T1000 (cell line): ENCODE measurements around the gene MYO3B.
A peak's percentile ranks its signal among the peaks of the same experiment; 100 is the strongest.

Experiments
- DNase-seq: peaks from one replicate; lab custom pipeline; 2025; ENCODE audit warnings: mixed read lengths; lab: John Stamatoyannopoulos, UW

Gene MYO3B

DNA sequence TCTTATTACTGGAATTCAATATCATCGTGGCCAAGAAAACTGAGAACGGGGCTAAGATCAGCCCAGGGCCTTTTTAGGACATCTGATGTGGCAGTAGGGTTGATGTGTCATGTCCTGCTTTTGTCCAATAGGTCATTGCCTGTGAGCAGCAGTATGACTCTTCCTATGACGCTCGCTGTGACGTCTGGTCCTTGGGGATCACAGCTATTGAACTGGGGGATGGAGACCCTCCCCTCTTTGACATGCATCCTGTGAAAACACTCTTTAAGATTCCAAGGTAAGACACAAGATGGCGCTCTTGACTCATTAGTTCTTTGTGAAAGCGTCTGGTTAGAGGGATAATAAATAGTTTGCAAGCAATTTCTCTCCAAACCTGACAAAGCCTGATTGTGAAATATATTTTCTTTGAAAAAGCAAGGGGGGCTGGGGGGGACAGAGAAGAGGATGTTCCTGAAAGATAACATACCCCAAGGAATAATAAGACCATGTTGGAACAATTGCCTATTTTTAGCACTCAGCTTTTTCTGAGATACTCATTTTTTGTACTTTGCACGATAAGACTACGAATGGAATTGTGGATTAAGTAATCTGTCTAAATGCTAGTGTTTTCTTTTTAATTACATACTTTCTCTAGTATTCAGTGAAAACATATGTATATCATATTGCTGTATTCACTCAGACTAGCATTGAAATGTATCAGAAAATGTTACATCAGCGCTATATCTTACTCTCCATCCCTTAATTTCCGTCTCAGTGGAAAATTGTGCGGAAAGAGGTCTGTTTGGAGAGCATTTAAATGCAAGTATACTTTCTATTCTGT lies 58.1 kb downstream of the MYO3B start:
- DNase-seq: peak; percentile 31

DNA sequence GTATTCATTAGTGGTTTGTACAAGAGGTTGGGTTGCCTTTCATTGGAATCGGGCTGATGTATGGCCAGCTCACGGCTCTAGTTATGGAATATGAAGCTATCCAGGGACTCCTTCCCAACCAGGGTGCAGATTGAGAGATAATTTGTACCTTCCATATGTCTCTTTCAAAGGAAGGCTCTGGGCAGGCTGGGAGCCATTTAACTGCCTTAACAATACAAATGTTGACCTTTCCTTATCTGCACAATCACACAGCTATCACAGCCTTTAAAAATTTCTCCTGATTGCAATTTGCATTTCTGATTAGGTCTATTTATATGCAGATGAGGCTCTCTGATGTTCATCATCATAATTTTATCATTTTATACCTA lies 58.7 kb downstream of the MYO3B start:
- no peak for DNase-seq

DNA sequence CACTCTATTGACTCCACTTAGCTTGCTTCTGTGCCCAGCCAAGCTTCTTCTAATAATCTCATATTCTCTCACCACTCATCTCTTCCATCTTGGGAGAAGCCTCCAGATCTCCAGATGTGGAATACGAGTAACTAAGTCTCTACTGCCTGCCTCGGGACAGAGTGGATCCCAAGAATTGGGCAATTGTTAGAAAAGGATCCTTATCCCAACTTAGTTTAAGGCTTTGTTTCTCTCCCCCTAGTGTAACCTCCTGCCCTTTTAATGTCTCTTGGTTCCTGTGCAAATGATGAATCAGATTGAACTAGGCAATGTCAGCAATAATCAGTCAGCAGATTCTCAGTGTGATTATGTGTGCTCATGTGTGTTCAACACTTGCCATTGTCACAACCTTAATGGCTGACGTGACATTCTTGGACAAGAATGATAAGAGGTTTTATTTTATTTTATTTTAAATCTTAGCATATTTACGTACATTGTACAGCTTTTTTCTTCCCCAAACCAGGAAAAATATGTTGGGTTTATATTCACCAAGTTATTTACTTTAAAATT lies 59.7 kb downstream of the MYO3B start:
- DNase-seq: no peak

DNA sequence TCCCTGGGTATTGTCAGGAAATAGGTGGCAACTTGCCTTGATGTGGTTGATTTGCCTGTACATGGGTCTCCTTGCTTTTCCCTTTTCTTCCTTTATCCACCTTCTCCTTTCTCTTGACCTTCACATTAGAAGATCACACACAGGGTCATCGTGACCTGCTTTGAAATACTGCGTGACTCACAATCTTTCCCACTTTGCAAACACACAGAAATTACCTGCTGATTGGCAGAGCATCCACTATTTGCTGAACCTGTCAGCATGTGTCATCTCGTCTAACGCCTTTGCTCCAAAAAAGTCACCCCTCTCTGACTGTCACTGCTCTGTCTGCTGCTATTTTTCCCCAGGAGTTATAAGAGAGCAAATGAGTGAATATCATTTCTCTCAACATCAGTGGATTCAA lies 60.8 kb downstream of the MYO3B start:
- DNase-seq: no peak

DNA sequence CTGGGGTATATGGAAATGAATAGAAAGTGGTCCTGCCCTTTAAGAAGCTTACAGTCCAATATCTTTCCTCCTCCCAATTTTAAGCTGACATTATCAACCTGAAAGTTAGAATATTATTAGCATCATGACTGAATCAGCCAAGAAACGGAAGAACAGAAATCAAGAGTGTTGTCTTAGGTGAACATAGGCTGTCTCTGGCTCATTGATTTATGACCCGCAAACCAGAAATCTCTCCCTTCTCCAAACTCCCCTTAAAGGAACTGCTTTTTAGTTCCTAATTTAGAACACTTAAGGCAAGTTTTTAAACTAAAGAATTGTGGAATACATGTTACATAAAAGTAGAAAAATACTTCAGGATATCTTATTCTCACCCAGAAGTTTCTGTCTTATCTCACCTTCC lies 62.7 kb downstream of the MYO3B start:
- DNase-seq: no peak

DNA sequence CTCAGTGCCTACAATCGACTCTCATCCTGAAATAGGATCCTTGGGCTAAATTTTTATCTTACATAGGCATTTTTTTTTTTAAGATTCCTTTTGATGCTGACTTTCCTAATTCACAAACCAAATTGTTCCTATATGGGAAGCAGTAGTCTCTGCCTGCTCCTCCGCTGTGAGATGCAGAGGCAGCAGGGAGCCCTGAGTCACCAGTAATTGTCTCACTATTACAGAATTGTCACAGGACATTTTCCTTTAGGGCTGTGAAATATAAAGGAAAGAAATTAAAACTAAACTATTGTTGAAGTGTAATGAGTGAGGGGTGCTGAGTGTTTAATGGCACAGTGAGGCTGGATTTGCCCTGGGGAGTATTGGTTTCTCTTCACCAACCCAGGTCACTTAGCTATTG lies 63.8 kb downstream of the MYO3B start:
- no peak for DNase-seq

DNA sequence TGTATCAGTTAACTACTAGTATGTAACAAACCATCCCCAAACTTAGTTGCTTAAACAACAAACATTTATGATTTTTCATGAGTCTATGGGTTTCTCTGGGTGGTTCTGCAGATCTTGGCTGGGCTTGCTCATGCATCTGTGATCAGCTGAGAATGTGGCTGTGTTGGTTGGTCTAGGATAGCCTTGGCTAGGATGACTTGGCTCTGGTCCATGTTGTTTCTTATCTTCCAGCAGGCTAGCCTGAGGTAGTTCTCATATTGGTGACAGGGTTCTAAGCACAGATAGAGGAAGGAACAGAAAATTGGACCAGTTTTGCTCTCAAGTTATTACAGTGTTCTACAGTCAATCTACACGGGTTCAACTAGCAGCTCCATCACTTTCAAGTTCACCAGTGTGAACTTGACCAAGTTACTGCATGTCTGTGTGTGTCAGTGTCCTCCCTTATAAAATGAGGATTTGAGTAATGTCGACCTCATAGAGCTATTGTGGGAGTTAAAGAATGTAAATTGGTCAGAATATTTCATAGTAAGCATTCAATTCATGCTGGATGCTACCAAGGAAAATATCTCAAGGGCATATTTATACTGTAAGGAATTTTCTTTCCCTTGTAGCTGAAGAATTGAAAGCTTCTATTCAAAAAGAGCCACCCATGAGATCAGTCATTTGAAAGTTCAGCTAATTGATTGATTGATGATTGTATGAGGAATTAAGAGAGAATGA lies 65.3 kb downstream of the MYO3B start:
- no peak for DNase-seq

DNA sequence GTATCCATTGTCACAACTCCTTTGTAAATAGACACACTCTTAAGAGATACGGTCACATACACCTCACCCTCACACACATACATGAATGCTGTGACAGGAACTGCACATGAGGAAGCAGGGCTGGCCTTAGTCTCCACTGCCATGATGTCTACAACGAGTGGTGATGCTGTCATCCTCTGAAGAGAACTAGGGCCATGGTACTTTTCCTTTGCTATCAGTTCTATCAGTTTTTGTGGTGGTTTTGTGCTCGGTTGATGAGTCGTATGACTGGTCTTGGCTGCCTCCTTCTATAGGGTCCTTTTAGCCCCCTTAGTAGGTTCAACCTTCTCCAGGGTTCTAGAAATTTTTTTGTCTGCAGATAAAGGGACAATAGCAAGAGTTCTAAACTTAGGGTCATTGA lies 66.0 kb downstream of the MYO3B start:
- DNase-seq: no peak

DNA sequence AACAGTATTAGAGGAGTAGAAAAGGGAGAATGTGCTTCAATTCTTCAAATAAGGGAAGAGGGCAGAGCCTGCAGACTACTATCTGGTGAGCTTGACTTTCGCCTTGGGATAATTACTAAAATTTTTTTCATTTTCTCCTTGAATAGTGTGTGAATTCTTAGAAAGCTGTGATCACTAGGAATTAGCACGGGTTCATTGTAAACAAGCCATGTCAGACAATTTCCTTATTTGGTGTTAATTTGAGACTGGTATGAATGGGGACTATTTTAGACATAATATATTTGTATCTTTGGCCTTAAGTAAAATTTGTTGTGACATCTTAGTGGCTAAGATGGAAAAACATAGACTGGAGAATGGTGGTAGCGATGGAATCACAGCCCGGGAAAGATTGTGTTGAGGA lies 66.6 kb downstream of the MYO3B start:
- DNase-seq: no peak

DNA sequence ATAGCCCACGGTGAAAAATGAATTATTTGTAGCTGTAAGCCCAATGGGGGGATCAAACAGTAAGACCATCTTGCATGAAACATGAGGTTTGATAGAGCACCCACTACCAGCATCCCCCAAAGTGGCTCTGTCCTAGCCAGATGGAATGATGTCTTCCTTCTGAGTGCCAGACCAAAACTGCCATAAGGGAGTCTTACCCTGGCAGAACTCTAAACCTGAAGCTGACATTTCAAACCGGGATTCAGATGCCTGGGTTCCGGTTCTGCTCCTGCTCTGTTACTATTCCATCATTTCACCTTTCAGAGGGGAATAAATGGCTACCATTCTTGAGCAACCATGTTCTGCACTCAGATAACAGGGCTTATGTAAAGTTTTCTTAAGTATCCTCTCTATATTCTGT lies 67.4 kb downstream of the MYO3B start:
- DNase-seq: no peak

DNA sequence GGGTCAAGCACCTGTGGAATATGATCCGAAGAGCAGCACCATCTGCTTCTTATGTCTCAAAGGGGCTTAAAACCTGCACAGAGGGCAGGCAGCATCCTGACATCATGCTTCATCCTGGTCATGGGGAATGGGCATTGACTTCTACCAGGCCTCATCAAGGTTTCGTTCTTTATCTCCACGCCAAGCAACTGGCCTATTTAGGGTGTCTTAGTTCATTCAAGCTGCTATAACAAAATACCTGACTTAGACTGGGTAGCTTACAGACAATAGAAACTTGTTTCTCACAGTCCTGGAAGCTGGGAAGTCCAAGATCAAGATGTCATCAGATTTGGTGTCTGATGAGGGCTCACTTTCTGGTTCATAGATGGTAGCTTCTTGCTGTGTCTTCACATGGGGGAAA lies 69.4 kb downstream of the MYO3B start:
- DNase-seq: no peak

DNA sequence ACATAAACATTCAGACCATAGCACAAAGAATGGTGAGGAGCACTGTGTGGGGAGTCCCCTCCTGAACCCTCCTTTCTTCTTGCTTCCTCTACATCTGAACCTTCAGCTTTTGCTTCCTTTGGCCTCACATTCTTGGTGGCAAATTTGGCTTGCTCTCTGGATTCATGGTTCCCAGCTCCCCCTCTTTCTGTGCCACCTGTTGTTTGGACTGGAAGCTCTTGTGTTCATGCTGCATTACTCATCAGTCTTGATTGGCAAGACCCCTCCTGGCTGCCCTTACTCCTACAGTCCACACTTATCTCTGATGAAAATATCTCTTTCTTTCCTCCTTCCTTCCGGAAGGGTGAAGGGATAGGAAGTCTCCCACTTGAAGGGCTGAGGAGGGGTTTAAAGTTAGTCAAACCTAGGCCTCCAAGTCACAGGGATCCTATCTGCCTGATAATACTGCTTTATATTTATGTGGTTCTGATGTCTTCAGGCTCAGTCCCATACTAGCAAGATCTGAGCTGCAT lies 70.0 kb downstream of the MYO3B start:
- no peak for DNase-seq

DNA sequence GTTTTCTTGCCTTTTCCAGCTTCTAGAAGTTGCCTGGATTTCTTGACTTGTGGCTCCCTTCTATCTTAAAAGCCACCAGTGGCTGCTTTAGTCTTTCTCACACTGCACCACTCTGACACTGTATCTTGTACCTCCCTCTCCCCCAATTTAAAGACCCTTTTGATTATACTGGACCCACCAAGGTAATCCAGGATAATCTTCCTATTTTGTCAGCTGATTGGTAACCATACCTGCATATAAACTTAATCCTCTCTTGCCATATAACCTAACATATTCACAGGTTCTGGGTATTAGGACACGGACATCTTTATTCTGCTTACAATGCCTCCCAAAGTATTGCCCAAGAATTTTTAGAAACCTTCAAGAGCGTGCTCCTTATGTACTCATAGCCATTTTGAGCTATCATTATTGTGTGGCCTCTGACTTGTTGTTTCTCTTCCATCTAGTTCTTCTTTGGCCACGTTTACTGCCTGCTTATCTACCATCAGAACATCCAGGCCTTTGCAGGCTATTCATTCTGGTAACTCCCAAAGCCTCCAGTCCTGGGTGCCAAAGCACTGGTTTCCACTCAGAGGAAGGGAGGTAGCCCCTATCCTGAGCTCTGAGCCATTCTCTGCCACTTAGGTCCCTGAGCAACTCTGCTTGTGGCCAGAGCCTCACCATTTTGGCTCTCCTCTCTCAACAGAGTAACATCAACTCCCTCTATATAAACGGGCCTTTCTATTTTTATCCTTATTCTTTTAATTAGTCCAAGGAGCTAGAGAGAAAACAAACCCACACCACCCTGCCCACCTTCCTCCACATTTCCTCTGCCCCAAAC lies 70.8 kb downstream of the MYO3B start:
- DNase-seq: no peak

DNA sequence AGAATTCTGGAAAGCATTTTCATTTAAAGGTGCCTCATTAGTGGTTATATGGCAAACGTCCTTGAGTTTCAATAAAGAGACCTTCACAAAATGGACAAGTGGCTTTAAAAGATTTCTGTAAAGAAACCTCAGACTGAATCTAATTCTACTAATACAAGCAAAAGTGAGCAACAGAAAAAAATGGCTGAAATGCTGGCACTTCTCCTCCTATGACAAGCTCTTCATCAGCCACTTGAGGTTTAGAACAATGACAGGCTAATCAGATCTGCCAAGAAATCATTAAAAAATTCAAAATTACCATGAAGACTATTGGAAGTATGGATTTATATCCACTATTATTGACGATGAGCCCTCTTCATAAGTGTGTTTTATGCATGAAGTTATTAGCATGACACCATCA lies 71.8 kb downstream of the MYO3B start:
- no peak for DNase-seq

DNA sequence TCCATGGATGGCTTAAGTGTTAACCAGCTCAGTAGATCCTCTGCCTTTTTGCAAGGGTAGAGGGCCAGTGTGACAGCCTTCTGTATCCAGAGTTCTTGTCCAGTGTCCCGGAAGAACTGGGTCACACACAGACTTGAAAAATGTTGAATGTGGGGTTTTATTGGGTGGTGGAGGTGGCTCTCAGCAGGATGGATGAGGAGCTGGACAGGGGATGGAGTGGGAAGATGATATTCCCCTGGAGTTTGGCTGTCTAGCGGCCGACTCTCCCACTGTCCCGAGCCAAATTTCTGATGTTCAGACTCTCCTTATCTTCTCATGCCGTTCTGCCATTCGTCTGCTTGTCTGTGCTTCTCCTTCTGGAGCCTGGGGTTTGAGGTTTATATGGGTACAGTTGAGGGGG lies 72.6 kb downstream of the MYO3B start:
- DNase-seq: no peak

DNA sequence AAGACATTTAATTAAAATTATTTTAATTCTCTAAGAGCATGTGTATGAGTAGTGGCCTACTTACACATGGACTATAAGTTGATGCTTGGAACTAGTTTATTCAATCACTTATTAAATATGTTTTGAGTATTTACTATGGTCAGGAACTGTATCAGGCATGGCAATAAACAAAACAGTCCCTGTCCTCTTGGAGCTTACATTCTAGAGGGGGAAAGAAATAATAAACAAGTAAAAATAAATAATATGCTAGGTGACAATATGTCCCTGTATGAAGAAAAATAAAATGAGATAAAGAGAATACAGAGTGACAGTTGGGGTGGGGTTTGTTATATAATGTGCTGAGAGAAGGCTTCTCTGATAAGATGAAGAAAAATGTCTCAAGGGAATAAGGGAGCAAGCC lies 74.5 kb downstream of the MYO3B start:
- no peak for DNase-seq

DNA sequence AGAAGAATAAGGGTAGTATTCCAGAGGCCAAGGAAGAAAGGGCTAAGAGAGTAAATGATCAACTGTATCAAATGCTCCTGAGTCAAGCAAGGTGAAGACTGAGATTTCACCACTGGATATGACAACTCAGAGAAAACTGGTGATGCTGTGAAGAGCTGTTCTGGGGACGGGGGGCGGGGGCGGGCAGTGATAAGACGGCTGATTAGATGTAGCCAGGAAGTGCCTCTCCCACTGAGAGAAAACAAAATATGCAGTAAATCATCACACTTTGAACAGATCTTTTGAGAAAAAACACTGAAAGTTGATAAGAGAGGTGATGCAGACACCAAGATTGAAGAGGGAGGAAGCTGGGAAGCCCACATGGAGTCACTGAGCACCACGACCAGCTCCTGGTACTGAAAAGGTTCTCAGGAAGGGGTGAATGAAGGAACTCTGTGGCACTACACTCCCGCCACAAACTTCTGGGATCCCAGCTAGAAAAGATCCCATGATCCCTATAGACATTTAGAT lies 75.8 kb downstream of the MYO3B start:
- DNase-seq: no peak

DNA sequence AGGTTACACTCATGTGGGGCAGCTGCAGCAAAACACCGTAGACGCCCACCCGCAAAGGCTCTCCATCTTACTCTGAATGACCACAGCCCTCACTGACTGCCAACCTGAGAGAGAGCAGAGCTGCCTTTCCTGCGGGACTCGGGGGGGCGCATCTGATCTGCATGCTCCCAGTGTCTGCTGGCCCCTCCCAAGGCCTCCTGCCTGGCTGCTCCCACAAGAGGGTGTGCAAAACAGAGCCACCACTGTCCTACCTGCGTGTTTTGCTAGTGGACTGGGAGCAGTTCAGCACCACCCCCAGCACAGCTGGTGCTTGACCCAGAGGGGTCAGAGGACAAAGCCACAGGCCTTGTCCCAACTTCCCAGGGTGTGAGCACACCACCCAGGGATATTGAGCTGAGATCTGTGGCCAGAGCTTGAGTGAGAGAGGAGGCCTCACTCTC lies 76.4 kb downstream of the MYO3B start:
- DNase-seq: no peak

DNA sequence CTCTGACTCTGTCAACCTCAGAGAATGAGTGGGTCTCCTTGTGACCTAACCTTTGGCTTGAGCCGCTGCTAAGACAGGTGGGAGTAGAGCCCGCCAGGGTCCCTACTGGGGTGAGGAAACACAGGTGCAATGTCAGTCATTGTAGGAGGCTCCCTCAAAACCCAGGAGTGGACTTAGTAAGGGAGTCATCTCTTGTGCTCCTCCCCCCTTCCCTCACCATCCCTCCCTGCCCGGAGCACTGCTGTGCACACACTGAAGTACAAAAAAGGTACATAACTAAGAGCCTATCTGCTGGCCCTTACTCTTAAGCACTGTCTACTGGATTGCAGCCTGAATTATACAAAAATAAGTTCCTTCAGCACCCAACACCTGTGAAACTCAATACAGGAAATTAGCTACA lies 77.2 kb downstream of the MYO3B start:
- no peak for DNase-seq

DNA sequence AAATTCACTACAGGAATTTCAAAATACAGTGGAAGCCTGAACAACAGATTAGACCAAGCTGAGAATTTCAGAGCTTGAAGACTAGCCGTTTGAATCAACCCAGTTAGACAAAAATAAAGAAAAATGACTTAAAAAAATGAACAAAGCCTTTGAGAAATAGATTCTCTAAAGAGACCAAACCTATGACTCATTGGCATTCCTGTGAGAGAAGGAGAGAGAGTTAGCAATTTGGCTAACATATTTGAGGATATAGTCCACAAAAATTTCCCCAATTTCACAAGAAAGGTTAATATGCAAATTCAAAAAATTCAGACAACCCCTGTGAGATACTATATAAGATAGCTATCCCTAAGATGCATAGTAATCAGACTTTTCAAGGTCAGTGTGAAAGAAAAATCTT lies 78.0 kb downstream of the MYO3B start:
- no peak for DNase-seq

DNA sequence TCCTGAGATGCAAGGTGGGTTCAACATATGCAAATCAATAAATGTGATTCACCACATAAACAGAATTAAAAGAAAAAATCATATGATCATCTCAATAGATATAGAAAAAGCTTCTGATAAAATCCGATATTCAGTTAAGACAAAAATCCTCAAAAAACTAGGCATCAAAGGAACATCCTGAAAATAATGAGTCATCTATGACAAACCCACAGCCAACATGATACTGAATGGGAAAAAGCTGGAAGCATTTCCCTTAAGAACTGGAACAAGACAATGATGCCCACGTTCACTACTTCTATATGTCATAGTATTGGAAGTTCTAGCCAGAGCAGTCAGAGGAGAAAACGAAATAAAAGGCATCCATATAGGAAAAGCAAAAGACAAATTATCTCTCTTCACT lies 80.4 kb downstream of the MYO3B start:
- DNase-seq: no peak

DNA sequence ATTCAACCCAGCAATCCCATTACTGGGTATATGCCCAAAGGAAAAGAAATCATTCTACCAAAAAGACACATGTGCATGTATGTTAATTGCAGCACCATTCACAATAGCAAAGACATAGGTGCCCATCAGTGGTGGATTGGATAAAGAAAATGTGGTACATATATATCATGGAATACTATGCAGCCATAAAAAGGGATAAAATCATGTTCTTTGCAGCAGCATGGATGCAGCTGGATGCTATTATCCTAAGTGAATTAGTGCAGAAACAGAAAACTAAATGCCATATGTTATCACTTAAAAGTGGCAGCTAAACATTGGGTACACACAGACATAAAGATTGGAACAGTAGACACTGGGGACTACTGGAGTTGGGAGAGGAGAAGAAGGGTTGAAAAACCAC lies 82.2 kb downstream of the MYO3B start:
- no peak for DNase-seq
